SK-N-MC (cell line): ENCODE data around the gene PID1.

ENCODE experiments used
- EZH2 ChIP-seq: fragments of 200-600 bp; sonication (generic); IDR thresholded peaks from one replicate; pipeline ENCODE4 v1.6.1; 2017; ENCODE audit warnings: antibody characterized with exemption
- FOXP2 ChIP-seq: optimal IDR thresholded peaks from 2 replicates; pipeline ENCODE3; 2011; ENCODE audit warnings: mild to moderate bottlenecking, moderate library complexity; ENCODE audit not compliant: insufficient read depth; ENCODE audit errors: extremely low read length, control extremely low read depth
- POLR2AphosphoS5 ChIP-seq: IDR thresholded peaks from 2 replicates; pipeline ENCODE4 v1.6.1; 2012; ENCODE audit warnings: mild to moderate bottlenecking, low read depth, low read length, borderline replicate concordance

- no peak for TF ChIP-seq EZH2
- no peak for TF ChIP-seq POLR2AphosphoS5
- no peak for TF ChIP-seq FOXP2
Observed at GRCh38 chr2:229243890-229244560, 27.1 kb downstream of the PID1 start.
